ENCODE results near the gene MLH1.

MLH1 gene

GRCh38 chr3:37094636-37095035, 101.3 kb downstream of the MLH1 start:
- DNase-seq (ENCODE audit: low read depth): no peak

- no peak for DNase-seq (ENCODE audit: low read depth)
Measured at GRCh38 chr3:37096288-37096687, 103.0 kb downstream of the MLH1 start.

- no peak for DNase-seq (ENCODE audit: low read depth)
Measured at GRCh38 chr3:37096975-37097374, 103.7 kb downstream of the MLH1 start.

- DNase-seq (ENCODE audit: low read depth): no peak
Measured at GRCh38 chr3:37097776-37098175, 104.5 kb downstream of the MLH1 start.

DNA sequence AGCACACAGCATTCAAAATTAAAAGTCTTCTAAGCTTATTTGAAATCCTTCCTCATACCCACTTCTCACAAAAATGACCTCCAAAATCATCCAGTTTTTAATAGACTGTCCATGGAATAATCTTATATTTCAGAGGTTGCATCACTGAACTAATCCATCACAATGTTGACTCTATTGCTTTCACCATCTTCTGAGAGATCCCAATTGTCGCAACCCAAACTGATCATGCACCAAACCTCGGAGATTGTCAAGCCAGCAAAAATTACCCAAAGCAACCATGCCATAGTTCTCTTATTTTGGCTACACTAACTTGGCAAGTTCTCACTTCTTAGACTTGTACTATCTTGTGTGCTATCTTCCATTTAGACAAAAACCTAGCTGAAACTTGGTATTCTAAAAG, 105.6 kb downstream of the MLH1 start:
- no peak for DNase-seq (ENCODE audit: low read depth)

DNA sequence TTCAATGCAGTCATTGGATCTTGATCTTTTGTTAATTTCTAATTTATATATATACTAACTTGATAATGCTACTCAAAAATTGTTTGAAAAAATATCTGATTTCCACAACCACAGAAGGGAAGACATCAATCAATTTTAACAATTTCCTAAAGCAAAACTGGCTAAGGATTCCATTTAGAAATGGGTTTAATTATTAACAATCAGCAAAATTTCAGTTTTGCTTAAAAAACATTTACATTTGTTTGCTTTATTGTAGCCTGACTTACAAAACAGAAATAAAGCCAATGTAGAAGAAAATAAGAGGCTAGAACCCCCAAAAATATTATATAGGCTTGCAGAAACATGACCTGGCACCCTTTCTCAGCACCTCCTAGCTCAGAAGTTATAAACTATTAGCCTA, 106.2 kb downstream of the MLH1 start:
- no peak for DNase-seq (ENCODE audit: low read depth)

- DNase-seq (ENCODE audit: low read depth): no peak
Measured at GRCh38 chr3:37100411-37100810, 107.1 kb downstream of the MLH1 start.
